ENCODE data around the gene GATA3.

DNA sequence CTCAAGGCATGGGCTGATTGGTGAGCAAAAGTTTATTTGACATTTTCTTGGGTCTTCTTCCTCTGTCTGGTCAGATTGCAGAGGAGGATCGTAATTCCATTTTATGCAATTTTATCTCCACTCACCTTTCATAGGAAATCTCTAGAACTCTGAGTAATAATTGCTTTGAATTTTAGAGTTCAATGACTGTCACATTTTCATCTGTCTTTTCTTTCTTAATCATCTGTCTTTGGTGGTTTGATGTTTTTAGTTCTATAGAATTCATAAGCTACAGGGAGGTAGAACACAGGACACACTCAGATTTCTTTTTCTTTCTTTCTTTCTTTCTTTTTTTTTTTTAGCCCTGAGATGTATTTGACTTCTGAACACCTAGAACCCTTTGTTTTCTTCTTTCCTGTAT lies 11.6 kb downstream of the GATA3 start:
- TF ChIP-seq FOS (IDR thresholded peaks at IDR 0.05; ENCODE audit: extremely low read depth, insufficient read length) (no peak), POLR2A (conservative IDR thresholded peaks at IDR 0.05) (no peak), RAD21 (CRISPR knock-in tag; conservative IDR thresholded peaks at IDR 0.05 in 1 of 2, IDR thresholded peaks at IDR 0.05 in 1 of 2) (no peak), SREBF2 (CRISPR knock-in tag; IDR thresholded peaks at IDR 0.05) (no peak), SRF (CRISPR knock-in tag; IDR thresholded peaks at IDR 0.05) (no peak), NR3C1 (CRISPR knock-in tag; IDR thresholded peaks at IDR 0.05) (no peak), CHD4 (IDR thresholded peaks at IDR 0.05; ENCODE audit: insufficient read depth, insufficient replicate concordance, low read depth, low read length, poor library complexity, severe bottlenecking) (no peak)
- TF ChIP-seq, protein P1, sequence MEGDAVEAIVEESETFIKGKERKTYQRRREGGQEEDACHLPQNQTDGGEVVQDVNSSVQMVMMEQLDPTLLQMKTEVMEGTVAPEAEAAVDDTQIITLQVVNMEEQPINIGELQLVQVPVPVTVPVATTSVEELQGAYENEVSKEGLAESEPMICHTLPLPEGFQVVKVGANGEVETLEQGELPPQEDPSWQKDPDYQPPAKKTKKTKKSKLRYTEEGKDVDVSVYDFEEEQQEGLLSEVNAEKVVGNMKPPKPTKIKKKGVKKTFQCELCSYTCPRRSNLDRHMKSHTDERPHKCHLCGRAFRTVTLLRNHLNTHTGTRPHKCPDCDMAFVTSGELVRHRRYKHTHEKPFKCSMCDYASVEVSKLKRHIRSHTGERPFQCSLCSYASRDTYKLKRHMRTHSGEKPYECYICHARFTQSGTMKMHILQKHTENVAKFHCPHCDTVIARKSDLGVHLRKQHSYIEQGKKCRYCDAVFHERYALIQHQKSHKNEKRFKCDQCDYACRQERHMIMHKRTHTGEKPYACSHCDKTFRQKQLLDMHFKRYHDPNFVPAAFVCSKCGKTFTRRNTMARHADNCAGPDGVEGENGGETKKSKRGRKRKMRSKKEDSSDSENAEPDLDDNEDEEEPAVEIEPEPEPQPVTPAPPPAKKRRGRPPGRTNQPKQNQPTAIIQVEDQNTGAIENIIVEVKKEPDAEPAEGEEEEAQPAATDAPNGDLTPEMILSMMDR (IDR thresholded peaks at IDR 0.05 in 2 of 3, conservative IDR thresholded peaks at IDR 0.05 in 1 of 3; ENCODE audit: insufficient read depth in 2 of 3, low read depth in 1 of 3, low read length in 3 of 3): no peak
- TF ChIP-seq, protein P2, sequence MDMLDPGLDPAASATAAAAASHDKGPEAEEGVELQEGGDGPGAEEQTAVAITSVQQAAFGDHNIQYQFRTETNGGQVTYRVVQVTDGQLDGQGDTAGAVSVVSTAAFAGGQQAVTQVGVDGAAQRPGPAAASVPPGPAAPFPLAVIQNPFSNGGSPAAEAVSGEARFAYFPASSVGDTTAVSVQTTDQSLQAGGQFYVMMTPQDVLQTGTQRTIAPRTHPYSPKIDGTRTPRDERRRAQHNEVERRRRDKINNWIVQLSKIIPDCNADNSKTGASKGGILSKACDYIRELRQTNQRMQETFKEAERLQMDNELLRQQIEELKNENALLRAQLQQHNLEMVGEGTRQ (CRISPR knock-in tag; IDR thresholded peaks at IDR 0.05): no peak
- TF ChIP-seq, protein P3, sequence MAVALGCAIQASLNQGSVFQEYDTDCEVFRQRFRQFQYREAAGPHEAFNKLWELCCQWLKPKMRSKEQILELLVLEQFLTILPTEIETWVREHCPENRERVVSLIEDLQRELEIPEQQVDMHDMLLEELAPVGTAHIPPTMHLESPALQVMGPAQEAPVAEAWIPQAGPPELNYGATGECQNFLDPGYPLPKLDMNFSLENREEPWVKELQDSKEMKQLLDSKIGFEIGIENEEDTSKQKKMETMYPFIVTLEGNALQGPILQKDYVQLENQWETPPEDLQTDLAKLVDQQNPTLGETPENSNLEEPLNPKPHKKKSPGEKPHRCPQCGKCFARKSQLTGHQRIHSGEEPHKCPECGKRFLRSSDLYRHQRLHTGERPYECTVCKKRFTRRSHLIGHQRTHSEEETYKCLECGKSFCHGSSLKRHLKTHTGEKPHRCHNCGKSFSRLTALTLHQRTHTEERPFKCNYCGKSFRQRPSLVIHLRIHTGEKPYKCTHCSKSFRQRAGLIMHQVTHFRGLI (CRISPR knock-in tag; IDR thresholded peaks at IDR 0.05): no peak
